Stimulated activated memory B cell treated with anti-CD40 and anti-IgM and Interleukin-4, amounts not matched to agents 10 μg/mL and 1 μg/mL and 100 μg/mL, for 72 hours (primary cell): Measurements from ENCODE around the gene FOS.

ENCODE experiments used
- ATAC-seq: fragments of 150-1000 bp; cut with Tn5 transposase; 2 replicates; pipeline ENCODE4 v1.10.0; 2021
- H3K27ac Mint-ChIP-seq: one replicate; pipeline ENCODE4 v1.8.0; 2022; ENCODE audit warnings: mild to moderate bottlenecking, mixed read lengths
- H3K27me3 Mint-ChIP-seq: one replicate; pipeline ENCODE4 v1.8.0; 2022; ENCODE audit warnings: mixed read lengths
- H3K36me3 Mint-ChIP-seq: one replicate; pipeline ENCODE4 v1.8.0; 2022; ENCODE audit warnings: mixed read lengths
- H3K4me1 Mint-ChIP-seq: one replicate; pipeline ENCODE4 v1.8.0; 2022; ENCODE audit warnings: mixed read lengths
- H3K4me3 Mint-ChIP-seq: one replicate; pipeline ENCODE4 v1.8.0; 2022; ENCODE audit warnings: mild to moderate bottlenecking, moderate library complexity, mixed read lengths
- H3K9me3 Mint-ChIP-seq: one replicate; pipeline ENCODE4 v1.8.0; 2022; ENCODE audit warnings: mixed read lengths

Gene FOS

DNA sequence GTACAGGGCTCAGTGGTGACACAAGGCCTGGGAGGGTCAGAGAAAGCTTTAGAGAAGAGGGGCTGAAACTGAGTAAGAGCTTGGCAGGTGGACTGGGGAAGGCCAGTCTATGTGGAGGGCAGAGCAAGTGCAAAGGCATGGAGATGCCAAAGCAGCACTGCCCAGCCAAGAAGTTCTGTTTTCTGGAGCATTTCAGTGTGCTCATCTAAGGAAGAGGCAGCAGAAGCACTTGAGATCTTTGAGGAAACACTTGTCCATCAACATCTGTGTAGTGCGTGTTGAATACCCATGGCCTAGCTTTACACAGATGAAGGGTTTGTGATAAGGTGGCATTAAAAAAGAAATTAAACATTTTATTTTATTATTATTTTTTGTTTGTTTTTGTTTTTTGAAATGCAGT, 52.8 kb downstream of the FOS start:
- H3K36me3 Mint-ChIP-seq, result no peaks in the 10 kb centered on the region
- no peak overlapping the region for H3K4me3 Mint-ChIP-seq
- H3K4me1 Mint-ChIP-seq, result peaks cover 27% of the 10 kb centered on the region
- ATAC-seq, result no peak
- H3K9me3 Mint-ChIP-seq, result no peaks in the 10 kb centered on the region
- H3K27ac Mint-ChIP-seq, result no peak overlapping the region
- H3K27me3 Mint-ChIP-seq, result peaks cover 27% of the 10 kb centered on the region
